Endometrium (tissue), 2 donors: ENCODE results near the gene CLEC16A.

Source experiments
- FAIRE-seq: peaks from 2 replicates; lab custom pipeline; 2012; peaks lifted over from hg19 to GRCh38; lab: Jason Lieb, UNC
- donor health status: control.
- donor health status: control.

CLEC16A gene, protein sequence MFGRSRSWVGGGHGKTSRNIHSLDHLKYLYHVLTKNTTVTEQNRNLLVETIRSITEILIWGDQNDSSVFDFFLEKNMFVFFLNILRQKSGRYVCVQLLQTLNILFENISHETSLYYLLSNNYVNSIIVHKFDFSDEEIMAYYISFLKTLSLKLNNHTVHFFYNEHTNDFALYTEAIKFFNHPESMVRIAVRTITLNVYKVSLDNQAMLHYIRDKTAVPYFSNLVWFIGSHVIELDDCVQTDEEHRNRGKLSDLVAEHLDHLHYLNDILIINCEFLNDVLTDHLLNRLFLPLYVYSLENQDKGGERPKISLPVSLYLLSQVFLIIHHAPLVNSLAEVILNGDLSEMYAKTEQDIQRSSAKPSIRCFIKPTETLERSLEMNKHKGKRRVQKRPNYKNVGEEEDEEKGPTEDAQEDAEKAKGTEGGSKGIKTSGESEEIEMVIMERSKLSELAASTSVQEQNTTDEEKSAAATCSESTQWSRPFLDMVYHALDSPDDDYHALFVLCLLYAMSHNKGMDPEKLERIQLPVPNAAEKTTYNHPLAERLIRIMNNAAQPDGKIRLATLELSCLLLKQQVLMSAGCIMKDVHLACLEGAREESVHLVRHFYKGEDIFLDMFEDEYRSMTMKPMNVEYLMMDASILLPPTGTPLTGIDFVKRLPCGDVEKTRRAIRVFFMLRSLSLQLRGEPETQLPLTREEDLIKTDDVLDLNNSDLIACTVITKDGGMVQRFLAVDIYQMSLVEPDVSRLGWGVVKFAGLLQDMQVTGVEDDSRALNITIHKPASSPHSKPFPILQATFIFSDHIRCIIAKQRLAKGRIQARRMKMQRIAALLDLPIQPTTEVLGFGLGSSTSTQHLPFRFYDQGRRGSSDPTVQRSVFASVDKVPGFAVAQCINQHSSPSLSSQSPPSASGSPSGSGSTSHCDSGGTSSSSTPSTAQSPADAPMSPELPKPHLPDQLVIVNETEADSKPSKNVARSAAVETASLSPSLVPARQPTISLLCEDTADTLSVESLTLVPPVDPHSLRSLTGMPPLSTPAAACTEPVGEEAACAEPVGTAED

DNA sequence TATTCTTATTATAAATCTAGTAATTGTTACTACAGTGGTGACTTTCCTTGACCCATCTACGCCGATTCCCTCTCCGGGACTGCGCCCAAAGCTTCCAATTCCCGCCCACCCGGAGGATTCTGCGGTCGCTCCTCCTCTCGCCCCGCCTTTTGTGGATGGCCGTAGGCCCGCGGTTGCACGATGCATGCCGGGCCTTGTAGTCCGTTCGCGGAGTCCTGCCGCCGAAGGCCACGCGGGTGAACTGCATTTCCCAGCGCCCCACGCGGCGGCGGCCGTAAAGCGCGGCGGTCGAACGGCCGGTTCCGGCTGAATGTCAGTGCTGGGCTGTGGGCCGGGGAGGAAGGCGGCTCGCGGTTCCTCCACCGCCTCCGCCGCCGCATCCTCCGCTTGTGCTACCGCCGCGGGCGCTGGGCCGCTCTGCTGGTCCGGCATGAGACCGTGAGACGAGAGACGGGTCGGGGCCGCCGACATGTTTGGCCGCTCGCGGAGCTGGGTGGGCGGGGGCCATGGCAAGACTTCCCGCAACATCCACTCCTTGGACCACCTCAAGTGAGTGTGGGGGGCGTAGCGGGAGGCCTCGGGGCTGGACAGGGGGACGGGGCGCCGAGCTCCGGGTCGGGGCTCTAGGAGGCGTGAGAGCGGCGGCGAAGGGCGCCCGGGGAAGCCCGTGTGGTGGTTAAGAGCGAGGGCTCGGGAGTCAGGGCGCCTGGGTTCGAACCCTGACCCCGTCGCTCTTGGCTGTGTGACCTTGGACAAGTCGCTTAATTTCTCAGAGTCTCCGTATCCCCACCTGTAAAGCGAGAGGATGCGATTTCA is at the start of gene CLEC16A:
CLEC16A (plus strand) TSS at position 316 of the 816 bp plus-strand sequence; CDS start at position 470, 154 bp downstream.
- peak; percentile 88 for FAIRE-seq

DNA sequence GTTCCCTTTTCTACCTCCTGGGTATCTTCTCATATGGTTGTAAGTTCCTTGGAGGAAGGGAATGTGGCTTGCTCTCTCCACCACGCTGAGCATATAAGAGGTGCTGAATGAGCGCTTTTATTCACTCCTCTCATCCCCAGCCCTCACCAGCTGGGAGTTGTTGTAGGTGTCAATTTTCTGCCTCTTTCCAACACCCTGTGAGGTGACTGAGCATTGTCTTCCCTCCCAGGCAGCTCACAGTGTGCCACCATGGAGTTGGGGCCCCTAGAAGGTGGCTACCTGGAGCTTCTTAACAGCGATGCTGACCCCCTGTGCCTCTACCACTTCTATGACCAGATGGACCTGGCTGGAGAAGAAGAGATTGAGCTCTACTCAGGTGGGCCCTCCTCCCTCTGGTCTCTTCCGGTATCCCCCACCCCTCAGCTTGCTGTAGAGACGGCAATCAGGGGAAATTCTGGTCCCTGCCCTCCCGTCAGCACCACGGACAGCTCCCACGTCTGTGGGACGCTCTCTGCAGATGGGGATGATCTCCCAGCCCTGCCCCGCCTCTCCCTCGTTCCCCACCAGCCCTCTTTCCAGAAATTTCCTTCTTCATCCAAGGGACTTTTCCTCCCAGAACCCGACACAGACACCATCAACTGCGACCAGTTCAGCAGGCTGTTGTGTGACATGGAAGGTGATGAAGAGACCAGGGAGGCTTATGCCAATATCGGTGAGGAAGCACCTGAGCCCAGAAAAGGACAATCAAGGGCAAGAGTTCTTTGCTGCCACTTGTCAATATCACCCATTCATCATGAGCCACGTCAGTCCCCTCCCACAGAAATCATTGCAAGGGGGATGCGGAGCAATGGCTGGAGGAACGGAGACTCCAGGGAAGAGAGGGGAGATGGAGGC is 49.1 kb upstream of the CLEC16A start:
- FAIRE-seq: no peak

DNA sequence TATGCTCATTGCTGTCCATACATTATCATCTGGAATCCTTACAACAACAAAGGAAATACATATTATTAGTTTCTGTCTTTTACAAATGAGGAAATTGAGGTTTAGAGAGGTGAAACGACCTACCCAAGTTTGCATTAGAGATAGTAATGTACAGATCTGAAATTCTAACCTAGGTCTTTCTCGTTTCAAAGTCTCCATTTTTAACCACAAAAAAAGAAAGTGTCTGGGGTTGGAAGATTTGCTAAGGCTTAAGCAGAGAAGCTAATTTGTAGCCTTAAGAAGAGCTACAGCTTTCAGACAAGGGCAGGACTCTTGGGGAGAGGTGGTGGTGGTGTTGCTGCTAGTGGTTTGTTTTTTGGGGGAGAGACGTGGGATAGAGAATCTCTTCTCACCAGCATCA is 48.2 kb upstream of the CLEC16A start:
- FAIRE-seq: no peak

DNA sequence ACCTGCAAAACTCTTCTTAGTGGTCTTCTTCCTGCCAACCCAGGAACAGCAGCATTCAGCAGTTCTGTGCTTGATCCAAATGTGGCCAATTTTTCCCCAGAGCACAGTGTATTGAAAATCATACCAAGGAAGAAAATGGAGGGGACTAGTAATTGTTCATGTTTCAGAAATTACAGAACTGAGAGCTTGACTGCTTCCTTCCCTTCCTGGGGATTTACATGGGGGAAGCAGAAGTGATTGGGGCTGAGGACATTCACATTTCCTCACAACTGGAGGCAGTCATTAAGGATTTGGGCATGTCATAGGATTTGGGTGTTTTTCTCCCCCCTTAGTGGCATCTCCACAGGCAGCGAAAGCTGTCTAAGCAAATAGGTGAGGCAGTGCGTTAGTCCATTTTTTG is 47.6 kb upstream of the CLEC16A start:
- FAIRE-seq: no peak

DNA sequence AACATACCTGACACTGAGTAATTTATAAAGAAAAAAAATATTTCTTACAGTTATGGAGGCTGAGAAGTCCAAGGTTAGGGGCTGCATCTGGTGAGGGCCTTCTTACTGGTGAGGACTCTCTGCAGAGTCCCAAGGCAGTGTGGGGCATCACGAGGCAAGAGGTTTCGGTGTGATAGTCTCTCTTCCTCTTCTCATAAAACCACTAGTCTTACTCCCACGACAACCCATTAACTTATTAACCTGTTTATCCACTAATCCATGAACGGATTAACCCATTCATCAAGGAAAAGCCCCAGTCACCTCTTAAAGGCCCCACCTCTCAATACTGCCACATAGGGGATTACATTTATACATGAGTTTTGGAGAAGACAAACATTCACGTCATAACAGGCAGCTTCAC is 47.2 kb upstream of the CLEC16A start:
- FAIRE-seq: no peak

DNA sequence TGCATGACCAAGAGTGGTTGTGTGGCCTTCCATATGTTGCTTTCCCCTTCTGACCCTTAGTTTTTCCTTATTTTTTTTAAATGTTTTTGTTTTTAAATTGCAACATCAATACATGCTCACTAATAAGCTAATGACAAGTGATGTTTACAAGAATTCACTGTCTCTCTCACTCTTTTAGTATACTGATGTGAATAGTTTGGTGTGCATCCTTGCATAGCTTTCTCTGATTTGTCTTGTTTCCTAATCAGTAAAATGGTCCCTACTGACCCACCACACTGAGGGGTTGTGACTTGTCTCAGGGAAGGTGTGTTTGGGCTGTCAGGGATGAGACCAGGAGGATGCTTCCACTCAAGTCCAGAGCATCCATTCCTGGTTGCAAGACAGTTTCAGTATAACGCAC is 41.4 kb upstream of the CLEC16A start:
- no peak for FAIRE-seq

DNA sequence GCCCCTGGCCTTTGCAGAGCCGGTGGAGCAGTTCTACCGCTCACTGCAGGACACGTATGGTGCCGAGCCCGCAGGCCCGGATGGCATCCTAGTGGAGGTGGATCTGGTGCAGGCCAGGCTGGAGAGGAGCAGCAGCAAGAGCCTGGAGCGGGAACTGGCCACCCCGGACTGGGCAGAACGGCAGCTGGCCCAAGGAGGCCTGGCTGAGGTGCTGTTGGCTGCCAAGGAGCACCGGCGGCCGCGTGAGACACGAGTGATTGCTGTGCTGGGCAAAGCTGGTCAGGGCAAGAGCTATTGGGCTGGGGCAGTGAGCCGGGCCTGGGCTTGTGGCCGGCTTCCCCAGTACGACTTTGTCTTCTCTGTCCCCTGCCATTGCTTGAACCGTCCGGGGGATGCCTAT is 37.9 kb upstream of the CLEC16A start:
- FAIRE-seq: no peak

DNA sequence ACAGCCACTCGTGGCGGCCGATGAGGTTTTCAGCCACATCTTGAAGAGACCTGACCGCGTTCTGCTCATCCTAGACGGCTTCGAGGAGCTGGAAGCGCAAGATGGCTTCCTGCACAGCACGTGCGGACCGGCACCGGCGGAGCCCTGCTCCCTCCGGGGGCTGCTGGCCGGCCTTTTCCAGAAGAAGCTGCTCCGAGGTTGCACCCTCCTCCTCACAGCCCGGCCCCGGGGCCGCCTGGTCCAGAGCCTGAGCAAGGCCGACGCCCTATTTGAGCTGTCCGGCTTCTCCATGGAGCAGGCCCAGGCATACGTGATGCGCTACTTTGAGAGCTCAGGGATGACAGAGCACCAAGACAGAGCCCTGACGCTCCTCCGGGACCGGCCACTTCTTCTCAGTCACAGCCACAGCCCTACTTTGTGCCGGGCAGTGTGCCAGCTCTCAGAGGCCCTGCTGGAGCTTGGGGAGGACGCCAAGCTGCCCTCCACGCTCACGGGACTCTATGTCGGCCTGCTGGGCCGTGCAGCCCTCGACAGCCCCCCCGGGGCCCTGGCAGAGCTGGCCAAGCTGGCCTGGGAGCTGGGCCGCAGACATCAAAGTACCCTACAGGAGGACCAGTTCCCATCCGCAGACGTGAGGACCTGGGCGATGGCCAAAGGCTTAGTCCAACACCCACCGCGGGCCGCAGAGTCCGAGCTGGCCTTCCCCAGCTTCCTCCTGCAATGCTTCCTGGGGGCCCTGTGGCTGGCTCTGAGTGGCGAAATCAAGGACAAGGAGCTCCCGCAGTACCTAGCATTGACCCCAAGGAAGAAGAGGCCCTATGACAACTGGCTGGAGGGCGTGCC is 37.2 kb upstream of the CLEC16A start:
- no peak for FAIRE-seq

DNA sequence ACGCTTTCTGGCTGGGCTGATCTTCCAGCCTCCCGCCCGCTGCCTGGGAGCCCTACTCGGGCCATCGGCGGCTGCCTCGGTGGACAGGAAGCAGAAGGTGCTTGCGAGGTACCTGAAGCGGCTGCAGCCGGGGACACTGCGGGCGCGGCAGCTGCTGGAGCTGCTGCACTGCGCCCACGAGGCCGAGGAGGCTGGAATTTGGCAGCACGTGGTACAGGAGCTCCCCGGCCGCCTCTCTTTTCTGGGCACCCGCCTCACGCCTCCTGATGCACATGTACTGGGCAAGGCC is 36.7 kb upstream of the CLEC16A start:
- FAIRE-seq: no peak

DNA sequence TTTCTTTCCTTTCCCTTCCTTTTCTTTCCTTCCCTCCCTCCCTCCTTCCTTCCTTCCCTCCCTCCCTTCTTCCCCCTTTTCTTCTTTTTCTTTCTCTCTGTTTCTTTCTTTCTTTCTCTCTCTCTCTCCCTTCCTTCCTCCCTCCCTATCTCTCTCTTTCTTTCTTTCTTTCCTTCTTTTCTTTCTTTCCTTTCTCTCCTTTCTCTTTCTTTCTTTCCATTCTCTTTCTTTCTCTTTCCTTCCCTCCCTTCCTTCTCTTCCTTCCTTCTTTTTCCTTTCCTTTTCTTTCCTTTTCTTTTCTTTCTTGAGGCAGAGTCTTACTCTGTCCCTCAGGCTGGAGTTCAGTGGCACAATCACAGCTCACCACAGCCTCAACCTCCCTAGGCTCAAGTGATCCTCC is 33.1 kb upstream of the CLEC16A start:
- no peak for FAIRE-seq

DNA sequence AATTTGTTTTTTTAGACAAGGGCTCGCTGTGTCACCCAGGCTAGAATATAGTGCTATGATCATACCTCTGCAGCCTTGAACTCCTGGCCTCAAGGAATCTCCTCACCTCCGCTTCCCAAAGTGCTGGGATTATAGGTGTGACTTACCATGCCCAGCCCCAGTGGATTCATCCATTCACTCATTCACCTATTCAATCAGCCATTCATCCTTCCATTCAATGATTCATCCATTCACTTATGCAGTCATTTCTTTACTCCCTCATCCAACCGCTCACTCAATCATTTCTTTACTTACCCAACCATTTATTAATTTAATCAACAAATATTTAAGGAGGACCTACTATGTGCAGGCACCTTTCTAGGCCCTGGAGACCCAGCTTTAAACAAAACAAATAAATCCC is 27.8 kb upstream of the CLEC16A start:
- FAIRE-seq: no peak

DNA sequence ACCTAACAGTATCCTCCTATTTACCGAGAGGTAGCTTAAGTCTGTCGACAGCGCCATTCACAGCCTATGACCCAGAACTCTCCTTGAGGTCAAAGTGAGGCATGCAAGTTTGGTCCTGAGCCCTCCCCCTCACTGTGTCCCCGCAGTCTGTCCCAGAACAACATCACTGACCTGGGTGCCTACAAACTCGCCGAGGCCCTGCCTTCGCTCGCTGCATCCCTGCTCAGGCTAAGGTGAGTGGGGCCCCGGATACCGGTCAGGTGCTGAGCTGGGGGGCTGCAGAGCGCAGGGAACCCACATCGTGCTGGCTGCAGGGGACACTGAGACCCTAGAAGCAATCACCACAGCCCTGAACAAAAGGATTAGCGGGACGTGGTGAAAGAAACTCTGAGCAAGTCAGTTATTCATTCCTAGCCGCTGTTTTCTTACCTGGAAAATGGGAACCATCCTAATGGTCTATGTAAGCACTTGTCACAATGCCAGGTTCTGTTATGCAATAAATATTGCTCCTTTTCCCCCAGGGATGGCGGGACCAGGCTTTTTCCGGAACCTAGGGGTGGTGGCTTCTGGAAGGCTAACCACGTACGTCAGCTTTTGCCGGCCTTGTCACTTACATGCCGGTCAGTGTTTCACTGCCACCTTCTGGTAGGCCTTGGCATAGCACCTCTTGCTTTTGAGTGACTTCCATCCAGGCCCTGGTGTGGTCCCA is 25.9 kb upstream of the CLEC16A start:
- no peak for FAIRE-seq

DNA sequence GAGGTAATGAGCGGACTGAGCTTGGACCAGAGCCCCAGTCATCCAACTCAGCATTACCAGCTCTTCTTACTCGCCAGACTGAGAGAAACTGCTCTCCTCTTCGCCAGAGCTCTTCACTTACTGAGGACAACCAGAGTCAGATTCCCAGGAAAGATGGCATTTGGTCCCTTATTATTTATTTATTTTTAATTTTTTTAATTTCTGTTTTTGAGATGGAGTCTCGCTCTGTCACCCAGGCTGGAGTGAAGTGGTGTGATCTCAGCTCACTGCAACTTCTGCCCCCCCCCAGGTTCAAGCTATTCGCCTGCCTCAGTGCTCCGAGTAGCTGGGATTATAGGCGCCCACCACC is 25.4 kb upstream of the CLEC16A start:
- FAIRE-seq: no peak

DNA sequence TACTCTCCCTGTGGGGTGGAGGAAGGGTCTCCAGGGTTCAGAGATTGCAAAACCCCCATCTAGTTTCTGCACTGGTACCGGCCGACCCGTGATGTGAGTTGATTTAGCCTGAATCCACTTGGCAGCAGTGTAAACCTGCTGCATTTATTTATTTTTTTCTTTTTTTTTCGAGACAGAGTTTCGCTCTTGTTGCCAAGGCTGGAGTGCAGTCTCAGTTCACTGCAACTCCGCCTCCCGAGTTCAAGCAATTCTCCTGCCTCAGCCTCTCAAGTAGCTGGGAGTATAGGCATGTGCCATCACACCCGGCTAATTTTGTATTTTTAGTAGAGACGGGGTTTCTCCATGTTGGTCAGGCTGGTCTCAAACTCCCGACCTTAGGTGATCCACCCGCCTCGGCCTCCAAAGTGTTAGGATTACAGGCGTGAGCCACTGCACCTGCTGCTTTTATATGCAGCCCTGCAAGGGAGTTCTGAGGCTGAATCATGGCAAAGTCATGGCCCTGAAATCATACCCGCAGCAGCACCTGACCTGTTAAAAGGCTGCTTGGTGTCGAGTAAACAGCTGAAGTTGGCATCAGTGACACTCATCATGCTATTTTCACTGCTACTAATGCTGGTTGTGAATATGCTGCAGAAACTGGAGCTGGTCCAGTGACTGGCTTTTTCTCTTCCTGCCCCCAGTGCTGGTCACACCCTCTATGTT is 23.5 kb upstream of the CLEC16A start:
- no peak for FAIRE-seq

DNA sequence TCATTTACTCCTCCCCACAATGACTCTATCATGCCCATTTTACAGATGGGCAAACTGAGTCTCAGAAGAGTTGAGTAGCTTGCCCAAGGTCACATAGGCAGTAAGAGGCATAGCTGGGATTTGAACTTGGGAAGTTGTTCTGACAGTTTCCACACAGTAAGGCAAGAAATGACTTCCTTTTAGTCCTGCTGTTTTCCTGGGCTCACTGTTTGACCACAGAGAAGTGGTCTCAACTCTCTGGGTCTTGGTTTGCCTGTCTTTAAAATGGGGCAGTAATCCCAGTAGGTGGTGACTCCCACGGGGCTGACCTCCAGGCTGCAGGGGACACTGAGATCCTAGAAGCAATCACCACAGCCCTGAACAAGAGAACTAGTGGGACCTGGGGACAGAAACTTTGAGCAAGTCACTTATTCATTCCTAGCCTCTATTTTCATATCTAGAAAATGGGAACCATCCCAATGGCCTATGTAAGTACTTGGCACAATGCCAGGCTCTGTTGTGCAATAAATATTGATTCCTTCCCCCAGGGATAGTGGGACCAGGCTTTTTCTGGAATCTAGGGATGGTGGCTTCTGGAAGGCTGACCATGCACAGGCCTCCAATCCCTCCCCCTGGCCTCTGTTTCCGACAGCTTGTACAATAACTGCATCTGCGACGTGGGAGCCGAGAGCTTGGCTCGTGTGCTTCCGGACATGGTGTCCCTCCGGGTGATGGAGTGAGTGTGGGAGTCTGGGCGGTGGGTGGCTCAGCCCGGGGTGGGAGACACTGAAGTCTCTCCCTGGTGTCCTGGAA is 22.6 kb upstream of the CLEC16A start:
- FAIRE-seq: no peak

DNA sequence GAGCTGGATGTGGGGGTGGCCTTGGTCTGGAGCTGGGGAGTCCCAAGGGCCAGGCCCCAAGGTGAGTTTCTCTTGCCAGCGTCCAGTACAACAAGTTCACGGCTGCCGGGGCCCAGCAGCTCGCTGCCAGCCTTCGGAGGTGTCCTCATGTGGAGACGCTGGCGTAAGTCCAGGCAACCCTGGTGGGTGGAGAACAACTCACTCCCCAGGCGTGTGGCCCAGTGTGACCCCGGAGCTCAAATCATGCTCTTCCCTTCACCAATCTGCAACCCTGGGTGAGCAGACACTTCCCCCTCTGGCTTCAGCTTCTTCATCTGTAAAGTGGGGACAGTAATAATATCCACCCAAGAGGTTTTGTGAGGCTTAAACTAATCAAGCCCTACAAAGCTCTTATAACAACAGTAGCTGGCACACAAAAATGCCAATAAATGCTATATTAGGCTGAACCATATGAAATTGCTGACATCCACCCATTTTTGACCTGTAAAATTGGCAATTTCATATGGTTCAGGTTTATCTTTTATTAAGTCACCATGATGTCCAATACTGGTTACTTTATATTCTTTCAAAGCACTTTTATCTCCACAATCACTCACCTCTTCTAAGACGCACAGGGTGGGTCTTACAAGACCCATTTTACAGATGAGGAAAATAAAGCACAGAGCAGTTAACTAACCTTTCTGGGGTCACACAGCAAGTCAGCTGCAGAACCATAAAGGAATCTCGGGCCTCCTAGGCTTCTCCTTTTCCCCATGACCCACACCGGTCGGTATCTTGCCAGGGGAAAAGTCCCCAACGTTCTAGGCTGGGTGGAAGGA is 21.8 kb upstream of the CLEC16A start:
- no peak for FAIRE-seq

DNA sequence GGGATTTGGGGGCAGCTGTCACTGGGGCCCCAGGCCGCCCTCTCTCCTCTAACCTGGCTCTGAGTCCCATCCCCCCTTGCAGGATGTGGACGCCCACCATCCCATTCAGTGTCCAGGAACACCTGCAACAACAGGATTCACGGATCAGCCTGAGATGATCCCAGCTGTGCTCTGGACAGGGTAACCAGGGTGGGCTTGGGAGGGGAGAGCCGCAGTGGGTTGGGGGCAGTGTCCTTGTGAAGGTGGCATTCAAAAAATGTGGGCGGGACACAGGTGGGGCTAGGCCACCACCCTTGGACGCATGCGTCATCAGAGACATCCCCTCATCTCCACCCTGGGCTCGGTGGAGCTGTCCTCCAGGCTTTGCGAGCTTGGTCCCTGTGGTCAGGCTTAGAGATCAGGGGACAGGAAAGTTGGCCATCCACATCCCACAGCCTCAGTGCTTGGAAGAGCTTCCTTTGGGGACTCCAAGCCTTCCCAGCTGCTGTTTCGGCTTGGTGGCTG is 21.2 kb upstream of the CLEC16A start:
- no peak for FAIRE-seq
